Erythroblast (primary cell): ENCODE data around the gene GRHL3.

Source experiments
- DNase-seq, 2 experiments: peaks; one replicate each; lab custom pipeline; 2025; lab: John Stamatoyannopoulos, UW
- GATA1 ChIP-seq: IDR thresholded peaks from 2 replicates; pipeline ENCODE4 v1.6.1; 2011; ENCODE audit warnings: low read depth, mild to moderate bottlenecking, control low read depth, low read length, moderate library complexity
- POLR2A ChIP-seq: IDR thresholded peaks from 2 replicates; pipeline ENCODE4 v1.6.1; 2011; ENCODE audit warnings: mild to moderate bottlenecking, low read length

The GRHL3 gene

DNA sequence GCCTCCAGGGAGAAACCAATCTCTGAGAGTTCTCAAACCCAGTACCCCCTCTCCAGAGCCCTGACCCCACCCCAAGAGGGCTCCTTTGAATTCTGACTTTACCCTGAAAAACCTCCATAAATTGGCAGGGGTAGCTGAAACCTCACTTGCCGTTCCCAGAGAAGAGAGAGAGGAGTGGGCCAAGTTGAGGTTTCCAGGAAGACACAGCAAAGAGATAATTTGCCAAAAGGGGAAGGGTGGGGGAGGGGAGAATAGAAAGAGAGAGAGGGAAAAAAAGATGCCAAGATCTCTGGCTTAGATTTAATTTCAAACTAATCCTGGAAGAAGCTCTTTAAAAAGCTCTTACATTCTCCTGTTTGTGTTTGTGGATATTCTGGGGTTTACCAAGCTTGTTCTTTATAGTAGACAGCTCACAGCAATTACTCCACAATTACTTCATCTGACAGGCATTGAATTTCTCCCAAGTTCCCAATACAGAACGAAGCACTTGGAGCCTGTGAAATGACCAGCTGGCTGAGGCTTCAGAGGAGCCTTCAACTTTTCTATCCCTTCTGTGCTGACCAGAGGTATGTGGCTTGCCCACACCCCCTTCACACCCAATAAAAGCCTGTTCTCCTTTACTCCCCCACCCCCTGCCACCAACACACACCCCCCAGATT is 1.1 kb upstream of the GRHL3 start:
- no peak for TF ChIP-seq POLR2A
- no peak for DNase-seq

DNA sequence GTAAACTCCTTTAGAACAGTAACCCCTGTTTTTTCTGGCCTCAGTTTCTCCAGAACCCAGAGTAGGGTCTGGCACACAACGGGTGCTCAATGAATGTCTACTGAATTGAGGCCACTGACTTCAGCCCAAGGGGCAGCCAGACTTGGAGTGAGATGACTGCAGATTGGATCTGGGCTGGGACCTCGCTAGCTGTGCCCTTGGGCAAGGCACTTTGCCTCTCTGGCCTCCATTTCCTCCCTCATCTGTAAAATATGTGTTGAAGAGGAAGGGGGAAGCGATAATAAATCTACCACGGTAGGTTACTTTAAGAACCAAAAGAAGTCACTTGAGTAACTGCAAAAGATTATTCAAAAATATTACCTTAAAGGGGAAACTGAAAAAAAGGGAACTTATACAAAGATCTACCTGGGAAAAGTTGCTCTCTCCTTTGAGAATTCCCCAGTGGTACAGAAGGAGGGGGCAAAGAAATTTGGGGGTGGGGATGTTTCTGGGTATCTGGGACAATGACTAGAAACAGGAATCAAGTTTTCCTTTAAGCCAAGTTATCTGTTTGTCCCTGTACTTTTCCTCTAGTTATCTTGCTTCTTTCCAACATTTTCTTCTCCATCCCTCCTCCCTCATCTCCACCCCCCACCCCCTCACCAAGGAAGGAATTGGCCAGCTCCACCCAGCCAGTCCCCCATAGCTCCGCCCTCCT is 394 bp upstream of the GRHL3 start:
- no peak for DNase-seq
- no peak for TF ChIP-seq POLR2A
- no peak for TF ChIP-seq GATA1

DNA sequence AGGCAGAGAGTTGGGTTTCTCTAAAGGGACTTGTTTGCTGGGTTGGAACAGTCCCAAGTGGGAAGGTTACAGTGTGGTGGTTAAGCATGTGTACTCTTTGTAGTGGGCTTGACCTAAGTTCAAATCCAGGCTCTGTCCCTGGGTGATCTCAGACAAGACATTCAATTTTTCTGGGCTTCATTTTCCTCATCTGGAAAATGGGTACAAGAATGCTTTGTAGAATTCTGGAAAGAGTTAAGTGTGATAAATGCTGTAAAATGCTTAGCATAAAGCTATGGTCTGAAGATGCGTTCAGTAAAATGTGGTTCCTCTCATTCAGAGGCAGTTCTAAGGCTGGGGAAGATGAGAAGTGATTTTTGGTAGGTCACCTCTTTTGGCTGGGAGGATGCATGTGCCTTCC is 805 bp downstream of the GRHL3 start:
- no peak for TF ChIP-seq POLR2A
- no peak for TF ChIP-seq GATA1
- no peak for DNase-seq

DNA sequence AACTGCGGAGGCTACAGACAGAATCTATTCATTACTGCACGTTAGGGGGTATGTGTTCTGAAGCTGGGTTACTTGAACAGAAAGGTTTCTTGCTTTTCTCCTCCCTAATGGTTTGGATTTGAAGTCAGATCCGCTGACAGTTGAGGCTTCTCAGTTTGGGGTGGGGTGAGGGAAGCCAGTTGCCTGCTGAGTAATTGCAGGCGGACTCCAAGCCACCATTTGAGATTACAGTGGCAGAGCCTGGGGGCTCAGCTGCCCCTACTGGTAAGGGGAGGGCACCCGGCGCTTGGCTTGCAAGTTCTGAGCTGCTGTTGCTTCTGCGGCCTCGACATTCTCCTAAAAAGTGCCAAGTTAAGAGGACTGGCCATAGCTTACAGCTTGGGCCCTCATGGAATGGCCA is 2.0 kb downstream of the GRHL3 start:
- no peak for TF ChIP-seq POLR2A
- TF ChIP-seq GATA1, result no peak

DNA sequence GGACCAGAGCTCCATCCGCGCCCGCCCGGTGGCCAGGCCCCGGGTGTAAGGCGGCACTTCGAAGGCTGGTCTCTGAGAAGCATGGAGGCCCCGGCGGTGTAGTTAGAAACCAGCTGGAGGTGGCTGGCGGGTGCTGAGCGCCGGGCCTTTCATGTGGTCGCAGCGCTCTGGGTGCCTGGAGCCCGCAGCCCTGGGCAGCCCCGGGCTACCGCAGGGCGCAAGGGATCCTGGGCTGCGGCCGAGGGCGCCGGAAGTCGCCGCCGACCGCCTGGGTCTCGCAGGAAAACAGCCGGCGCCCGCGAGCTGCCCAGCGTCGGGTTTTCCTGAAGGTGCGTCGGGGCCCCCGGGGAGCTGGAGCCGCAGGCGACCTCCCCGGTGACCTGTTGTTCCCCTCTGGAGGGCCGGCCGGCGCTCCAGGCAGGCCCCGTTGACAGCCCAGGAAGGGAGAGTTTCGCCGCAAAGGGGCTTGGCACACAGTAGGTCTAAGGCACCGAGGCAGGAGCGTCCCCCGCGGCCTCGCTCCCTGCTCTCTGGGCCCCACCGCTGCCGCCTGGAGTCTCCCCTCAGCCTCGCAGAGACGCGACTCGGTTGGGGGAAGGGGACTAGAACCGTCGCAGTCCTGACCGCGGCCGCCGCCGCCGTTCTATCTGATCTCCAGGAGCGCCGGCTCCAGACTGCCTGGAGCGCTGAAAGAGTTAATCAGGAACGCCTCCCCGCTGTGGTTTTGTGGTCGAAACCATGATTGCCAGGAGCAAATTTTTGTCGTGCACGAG is 2.7 kb downstream of the GRHL3 start:
- TF ChIP-seq POLR2A, result no peak
- TF ChIP-seq GATA1, result no peak
- peak; percentile 33 to 48 for DNase-seq

More for the DNA sequence above, 2.0 kb downstream of the GRHL3 start:
- DNase-seq, result no peak

DNA sequence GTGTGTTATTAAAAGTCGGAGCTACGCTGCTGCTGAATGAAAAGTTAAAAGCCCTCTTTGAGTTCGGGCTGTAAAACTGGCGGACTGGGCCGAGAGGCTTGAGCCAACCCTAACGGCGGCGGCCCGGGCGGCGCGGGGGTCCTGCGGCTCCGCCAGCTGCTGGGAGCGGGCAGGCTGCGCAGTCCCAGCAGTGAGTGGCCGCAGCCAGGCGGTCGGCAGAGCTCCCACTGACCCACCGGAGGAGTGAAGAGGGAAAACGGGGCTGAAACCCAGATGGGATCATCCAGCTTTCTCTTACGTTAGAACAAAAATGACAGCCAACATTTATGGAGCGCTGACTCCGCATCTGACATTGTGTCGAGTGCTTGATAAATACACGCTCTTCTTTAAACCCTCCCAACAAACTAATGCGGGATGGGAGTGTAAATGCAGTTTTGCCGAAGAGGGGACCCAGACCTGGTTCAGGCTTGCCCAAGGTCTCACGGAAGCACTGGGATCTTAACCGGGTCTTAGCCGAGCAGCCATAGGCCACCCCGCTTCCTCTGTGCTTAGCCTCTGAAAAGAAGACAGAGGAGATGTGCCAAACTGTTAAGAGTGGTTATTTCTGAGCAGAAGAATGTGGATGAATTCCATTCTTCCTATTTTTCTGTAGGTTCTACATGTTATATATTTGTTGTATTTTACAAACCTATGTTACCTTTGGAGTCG is 3.5 kb downstream of the GRHL3 start:
- no peak for TF ChIP-seq GATA1
- TF ChIP-seq POLR2A, result no peak

DNA sequence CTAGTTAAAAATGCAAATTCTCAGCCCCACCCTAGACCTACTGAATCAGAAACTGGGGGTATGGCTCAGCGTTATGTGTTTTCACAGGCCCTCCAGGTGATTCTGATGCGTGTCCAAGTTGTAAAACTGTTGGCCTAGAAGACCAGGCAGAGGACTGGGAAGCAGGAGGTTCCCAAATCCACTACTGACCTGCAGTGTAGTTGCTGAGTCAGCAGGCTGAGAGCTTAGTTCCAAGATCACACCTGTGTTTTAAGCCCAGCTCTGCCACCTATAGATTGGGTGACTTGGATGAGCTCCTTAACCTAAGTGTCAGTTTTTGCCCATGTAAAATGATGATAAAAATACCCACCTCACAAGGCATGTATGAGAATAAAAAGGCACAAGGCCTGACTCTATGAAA is 4.1 kb downstream of the GRHL3 start:
- TF ChIP-seq POLR2A, result no peak
- no peak for TF ChIP-seq GATA1
- no peak for DNase-seq

More for the DNA sequence above, 3.5 kb downstream of the GRHL3 start:
- no peak for DNase-seq

DNA sequence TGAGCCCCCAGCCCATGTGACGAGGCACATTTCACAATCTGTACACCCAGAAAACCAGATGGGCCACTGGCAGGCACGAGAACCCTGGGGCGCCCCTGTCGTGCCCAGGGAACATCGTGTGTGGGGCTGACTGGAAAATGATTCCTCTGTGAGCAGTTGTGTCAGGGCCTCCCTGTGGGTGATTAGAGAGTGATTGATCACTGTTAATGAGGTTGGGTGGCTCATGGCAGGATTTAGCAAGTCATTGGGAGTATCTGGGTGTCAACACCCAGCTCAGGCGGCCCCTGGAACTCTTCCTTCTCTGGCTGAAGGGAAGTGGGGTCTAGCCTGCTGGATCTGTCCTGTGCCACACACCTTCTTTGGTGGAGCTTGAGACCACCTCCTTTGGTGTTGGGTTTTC is 5.7 kb downstream of the GRHL3 start:
- DNase-seq, result no peak
- TF ChIP-seq GATA1 (no peak), POLR2A (no peak)

DNA sequence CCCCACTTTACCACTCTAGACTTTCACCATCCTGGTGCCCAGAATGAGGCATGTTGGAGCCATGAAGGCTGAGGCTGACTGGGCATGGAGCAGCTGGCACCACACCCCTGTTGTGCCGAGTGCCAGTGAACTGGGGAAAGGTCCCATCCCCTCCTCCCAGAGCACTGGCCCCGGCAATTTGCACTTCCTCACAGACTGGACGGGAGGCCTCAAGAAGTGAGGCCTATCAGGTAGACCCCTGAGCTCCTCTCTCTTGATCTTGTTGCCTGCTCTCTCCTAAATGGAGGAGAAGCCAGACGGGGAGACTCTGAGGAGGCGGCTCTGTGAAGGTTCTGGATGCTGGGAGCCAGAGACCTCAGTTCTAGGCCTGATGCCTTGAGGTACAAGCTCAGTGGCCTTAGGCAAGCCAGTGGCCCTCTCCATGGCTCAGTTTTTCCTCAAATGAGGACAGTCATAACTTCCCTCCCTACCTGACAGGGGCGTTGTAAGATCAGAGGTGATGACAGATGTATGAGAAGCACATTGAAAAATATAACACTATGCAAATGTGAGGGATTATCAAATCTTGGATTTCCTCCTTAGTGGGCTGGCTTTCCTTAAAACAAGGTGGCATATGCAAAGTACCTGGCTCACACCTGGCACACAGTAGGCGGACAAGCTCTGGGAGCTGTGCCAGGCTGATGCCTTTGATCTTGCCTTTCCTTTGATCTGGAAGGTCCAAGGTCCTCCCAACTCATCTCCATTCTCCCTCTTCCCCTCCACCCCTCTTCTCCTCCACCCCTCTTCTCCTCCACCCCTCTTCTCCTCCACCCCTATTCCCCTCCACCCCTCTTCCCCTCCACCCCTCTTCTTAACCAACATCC is 6.7 kb downstream of the GRHL3 start:
- no peak for TF ChIP-seq GATA1
- no peak for TF ChIP-seq POLR2A
- DNase-seq, result no peak

DNA sequence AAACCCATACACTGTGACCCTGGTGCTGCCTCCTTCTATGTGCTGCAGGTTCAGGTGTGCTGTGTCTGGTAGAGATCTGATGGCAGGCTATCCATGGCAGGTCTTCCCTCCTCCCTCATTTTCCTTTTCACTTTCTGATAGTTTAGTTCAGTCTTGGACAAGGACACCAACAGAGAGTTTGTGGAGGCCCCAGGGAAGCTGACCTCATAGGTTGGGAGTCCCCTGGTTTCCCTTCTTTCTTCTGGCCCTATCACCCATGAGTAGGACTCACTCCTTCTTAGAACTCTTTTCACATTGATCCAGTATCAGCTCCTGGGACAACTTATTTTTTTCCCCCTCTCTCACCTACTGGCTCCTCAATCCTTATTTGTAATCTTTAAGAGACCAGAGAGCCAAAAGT is 8.3 kb downstream of the GRHL3 start:
- DNase-seq, result no peak

DNA sequence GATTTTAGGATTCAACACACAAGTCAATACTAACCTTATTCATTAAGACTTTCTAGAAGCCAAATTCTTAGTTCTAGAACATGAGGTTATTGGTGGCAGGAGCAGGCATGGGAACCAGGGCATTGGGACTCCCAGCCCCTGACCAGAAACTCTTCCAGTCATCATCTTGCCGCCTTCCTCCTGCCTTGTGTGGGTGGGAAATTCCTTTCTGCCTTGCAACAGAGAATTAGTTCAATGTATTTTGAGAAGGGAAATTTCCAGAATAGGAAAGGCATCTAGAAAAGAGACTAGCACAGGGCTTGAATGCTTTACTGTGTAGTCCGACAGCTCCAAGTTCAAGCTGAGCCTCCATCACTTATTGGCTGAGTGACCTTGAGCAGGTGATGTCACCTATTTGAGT is 8.7 kb downstream of the GRHL3 start:
- no peak for DNase-seq
- TF ChIP-seq POLR2A (no peak), GATA1 (no peak)

More for the DNA sequence above, 8.3 kb downstream of the GRHL3 start:
- no peak for TF ChIP-seq GATA1
- no peak for TF ChIP-seq POLR2A

DNA sequence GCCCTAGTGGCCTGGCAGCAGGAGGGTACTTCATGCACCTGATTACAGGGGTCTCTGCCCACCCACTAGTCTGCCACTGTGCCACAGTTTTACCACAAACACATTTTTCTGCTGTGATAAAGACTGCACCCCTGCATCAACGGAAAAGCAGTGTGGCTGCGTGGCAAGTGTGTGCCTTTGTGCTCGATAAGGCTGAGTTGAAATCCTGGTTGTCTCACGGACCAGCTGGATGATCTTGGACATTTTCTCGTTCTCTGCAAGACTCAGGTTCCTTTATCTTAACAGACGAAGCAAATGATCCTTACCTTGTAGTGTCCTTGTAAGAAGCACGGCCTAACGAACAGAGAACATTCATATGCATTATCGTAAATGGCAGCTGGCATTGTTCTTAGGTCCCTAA is 10.2 kb downstream of the GRHL3 start:
- TF ChIP-seq POLR2A, result no peak
- DNase-seq, result no peak

DNA sequence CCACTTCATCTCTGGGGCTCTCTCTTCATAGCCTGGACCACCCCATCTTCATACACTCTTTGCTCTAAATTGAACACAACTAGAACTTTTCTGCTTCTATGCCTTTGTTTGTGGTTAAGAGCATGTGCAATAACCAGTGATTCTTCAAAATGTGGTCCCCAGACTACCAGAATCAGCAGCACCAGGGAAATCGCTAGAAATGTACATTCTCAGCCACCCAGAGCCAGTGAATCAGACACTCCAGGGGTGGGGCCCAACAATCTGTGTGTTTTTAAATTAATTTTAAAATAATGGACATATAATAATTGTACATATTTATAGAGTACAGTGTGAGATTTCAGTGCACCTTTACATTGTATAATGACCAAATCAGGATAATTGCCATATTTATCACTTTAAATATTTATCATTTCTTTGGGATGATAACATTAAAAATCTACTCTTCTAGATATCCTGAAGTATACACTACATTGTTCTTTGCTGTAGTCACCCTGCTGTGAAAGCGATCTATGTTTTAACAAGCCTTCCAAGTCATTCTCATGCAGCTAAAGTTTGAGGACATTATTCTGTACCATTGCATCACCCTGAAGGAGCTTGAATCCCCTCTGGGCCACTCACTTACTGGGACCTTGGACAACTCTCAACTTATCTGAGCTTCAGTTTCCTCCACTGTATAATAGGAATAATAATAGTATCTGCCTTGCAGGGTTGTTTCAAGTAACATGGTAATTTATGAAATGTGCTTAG is 10.8 kb downstream of the GRHL3 start:
- DNase-seq, result no peak
- TF ChIP-seq POLR2A, result no peak
